Stimulated activated CD8-positive, alpha-beta memory T cell treated with anti-CD3 and anti-CD28 coated beads, Interleukin-4, amount 100 ng/mL, for 1 hour (primary cell): ENCODE data around the gene POLR1G.

Experiments used
- DNase-seq, 2 donors: peaks; one replicate each; pipeline ENCODE4 v3.0.0-alpha.2; 2020; ENCODE audit warnings: low read depth in 2 of 2, low spot score in 1 of 2

Gene POLR1G

GRCh38 chr19:45406226-45407090 is at the start of gene POLR1G:
Gene POLR1G, plus strand, starts transcription at chr19:45406644. Its CDS starts 53 bp downstream, at chr19:45406697.
- peak; percentile 58 to 65 for DNase-seq

GRCh38 chr19:45356760-45357444 is 49.5 kb upstream of the POLR1G start:
- no peak for DNase-seq

GRCh38 chr19:45357445-45357783 is 49.0 kb upstream of the POLR1G start:
- no peak for DNase-seq

- DNase-seq: no peak
These were observed 48.1 kb upstream of the POLR1G start for GRCh38 chr19:45358213-45358792.

GRCh38 chr19:45361608-45362007 is 44.8 kb upstream of the POLR1G start:
- DNase-seq: no peak

GRCh38 chr19:45362291-45362690 is 44.2 kb upstream of the POLR1G start:
- no peak for DNase-seq

GRCh38 chr19:45363861-45364459 is 42.5 kb upstream of the POLR1G start:
- no peak for DNase-seq

- DNase-seq: no peak
These were observed 41.7 kb upstream of the POLR1G start for GRCh38 chr19:45364696-45365095.

GRCh38 chr19:45368127-45368526 is 38.3 kb upstream of the POLR1G start:
- DNase-seq: no peak

GRCh38 chr19:45368737-45369340 is 37.6 kb upstream of the POLR1G start:
- DNase-seq: no peak

- DNase-seq: peak; percentile 98 to 100
These were observed 35.8 kb upstream of the POLR1G start, which contains the start of gene ERCC2 for GRCh38 chr19:45370410-45371204. Gene ERCC2, minus strand, starts transcription at chr19:45370573. Its CDS starts 33 bp downstream, at chr19:45370540.

- no peak for DNase-seq
These were observed 30.3 kb upstream of the POLR1G start for GRCh38 chr19:45376045-45376724.

GRCh38 chr19:45380107-45380506 is 26.3 kb upstream of the POLR1G start:
- no peak for DNase-seq

GRCh38 chr19:45382426-45382825 is 24.0 kb upstream of the POLR1G start:
- no peak for DNase-seq

- no peak for DNase-seq
These were observed 20.8 kb upstream of the POLR1G start for GRCh38 chr19:45385392-45386221.

- no peak for DNase-seq
These were observed 15.1 kb upstream of the POLR1G start for GRCh38 chr19:45391346-45391745.

GRCh38 chr19:45391871-45392665 is 14.4 kb upstream of the POLR1G start:
- DNase-seq: no peak
